Measurements from ENCODE around the gene EPB41L5.

DNA sequence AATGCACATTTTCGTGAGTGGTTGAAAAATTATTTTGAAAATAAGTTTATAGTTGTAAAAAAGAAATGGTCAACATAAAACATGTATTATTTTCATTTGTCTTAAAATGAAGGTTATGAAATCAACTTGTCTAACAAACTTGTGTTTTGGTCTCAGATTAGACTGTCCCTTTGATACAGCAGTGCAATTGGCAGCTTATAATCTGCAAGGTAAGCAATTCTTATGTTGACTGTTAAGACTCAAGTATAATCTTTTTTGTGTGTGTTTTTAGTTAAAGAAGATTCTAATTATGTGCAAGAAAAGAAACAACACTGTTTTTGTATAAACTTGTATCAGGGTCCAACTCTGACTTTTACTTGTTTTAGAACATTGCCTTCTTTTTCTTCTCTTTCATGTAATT is 62.7 kb downstream of the EPB41L5 start:
- TF ChIP-seq, protein P1, sequence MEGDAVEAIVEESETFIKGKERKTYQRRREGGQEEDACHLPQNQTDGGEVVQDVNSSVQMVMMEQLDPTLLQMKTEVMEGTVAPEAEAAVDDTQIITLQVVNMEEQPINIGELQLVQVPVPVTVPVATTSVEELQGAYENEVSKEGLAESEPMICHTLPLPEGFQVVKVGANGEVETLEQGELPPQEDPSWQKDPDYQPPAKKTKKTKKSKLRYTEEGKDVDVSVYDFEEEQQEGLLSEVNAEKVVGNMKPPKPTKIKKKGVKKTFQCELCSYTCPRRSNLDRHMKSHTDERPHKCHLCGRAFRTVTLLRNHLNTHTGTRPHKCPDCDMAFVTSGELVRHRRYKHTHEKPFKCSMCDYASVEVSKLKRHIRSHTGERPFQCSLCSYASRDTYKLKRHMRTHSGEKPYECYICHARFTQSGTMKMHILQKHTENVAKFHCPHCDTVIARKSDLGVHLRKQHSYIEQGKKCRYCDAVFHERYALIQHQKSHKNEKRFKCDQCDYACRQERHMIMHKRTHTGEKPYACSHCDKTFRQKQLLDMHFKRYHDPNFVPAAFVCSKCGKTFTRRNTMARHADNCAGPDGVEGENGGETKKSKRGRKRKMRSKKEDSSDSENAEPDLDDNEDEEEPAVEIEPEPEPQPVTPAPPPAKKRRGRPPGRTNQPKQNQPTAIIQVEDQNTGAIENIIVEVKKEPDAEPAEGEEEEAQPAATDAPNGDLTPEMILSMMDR (IDR thresholded peaks at IDR 0.05) = no peak
- no peak for TF ChIP-seq POLR2AphosphoS5 (IDR thresholded peaks at IDR 0.05)

Data from upper lobe of left lung (tissue), 4 donors.